ENCODE results near the gene FLT4.

GRCh38 chr5:180644129-180644824 is 5.1 kb downstream of the FLT4 start:
- TF ChIP-seq CTCF (IDR thresholded peaks at IDR 0.05) = no peak
- TF ChIP-seq EP300 (IDR thresholded peaks at IDR 0.05) = no peak
- TF ChIP-seq POLR2A (IDR thresholded peaks at IDR 0.05) = no peak
